ENCODE results near the gene RPS21.

- TF ChIP-seq, protein P1, sequence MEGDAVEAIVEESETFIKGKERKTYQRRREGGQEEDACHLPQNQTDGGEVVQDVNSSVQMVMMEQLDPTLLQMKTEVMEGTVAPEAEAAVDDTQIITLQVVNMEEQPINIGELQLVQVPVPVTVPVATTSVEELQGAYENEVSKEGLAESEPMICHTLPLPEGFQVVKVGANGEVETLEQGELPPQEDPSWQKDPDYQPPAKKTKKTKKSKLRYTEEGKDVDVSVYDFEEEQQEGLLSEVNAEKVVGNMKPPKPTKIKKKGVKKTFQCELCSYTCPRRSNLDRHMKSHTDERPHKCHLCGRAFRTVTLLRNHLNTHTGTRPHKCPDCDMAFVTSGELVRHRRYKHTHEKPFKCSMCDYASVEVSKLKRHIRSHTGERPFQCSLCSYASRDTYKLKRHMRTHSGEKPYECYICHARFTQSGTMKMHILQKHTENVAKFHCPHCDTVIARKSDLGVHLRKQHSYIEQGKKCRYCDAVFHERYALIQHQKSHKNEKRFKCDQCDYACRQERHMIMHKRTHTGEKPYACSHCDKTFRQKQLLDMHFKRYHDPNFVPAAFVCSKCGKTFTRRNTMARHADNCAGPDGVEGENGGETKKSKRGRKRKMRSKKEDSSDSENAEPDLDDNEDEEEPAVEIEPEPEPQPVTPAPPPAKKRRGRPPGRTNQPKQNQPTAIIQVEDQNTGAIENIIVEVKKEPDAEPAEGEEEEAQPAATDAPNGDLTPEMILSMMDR (IDR thresholded peaks at IDR 0.05) = no peak
- no peak for TF ChIP-seq POLR2A (IDR thresholded peaks at IDR 0.05)
Observed at GRCh38 chr20:62365814-62366369, 21.0 kb upstream of the RPS21 start.

All from heart left ventricle (tissue), 13 donors.